B cell (primary cell): ENCODE results near the gene SNX12. TPM values are rescaled to one million over a fixed set of nuclear protein-coding genes. Genes with fewer than 3 reads are reported as not detected.

ENCODE experiments used
- ATAC-seq: fragments of 200-7000 bp; cut with Tn5 transposase; one replicate; pipeline ENCODE4 v1.10.0; 2021; ENCODE audit warnings: low read depth, mild to moderate bottlenecking, moderate number of reproducible peaks, moderate library complexity
- CTCF ChIA-PET: fragments of 350-600 bp; sonication (Branson Sonifier 250); formaldehyde crosslinking; loops from one replicate; lab custom pipeline; 2021; ENCODE audit warnings: antibody characterized with exemption, inconsistent platforms; lab: Charles Lee
- POLR2A ChIA-PET: fragments of 350-600 bp; sonication (Branson Sonifier 250); formaldehyde crosslinking; loops from one replicate; lab custom pipeline; 2021; ENCODE audit warnings: antibody characterized with exemption; lab: Charles Lee
- DNase-seq: peaks from one replicate; pipeline ENCODE4 v3.0.0; 2013
- H2AFZ ChIP-seq: 2 replicates; pipeline ENCODE4 v1.6.1; 2012; ENCODE audit warnings: mild to moderate bottlenecking, low read depth, low read length; ENCODE audit not compliant: insufficient read depth, poor library complexity, severe bottlenecking
- H3K27ac ChIP-seq, 2 donors: 1 replicate in 1 of 2; 2 replicates in 1 of 2; pipeline ENCODE4 v1.5.1; 2012 to 2013; ENCODE audit warnings: low read length in 2 of 2, mild to moderate bottlenecking in 2 of 2, moderate library complexity in 1 of 2
- H3K27me3 ChIP-seq, 4 experiments: fragments of 200-600 bp in 1 of 4; sonication (generic) in 1 of 4; replicated peaks in 1 of 4; 1 replicate in 2 of 4; 2 replicates in 2 of 4; pipeline versions ENCODE4 v1.6.1 to v1.7.0; 2013 to 2016; ENCODE audit warnings: low read length in 3 of 4, mild to moderate bottlenecking in 2 of 4, mixed read lengths in 1 of 4, moderate library complexity in 1 of 4; ENCODE audit not compliant: insufficient read depth in 4 of 4, control insufficient read depth in 3 of 4; ENCODE audit errors: control extremely low read depth in 1 of 4
- H3K36me3 ChIP-seq, 2 experiments: replicated peaks in 1 of 2; 1 replicate in 1 of 2; 2 replicates in 1 of 2; pipeline versions ENCODE4 v1.6.1 to v1.7.1; 2013; ENCODE audit warnings: low read length in 1 of 2; ENCODE audit not compliant: insufficient read depth in 2 of 2, control insufficient read depth in 1 of 2; ENCODE audit errors: control extremely low read depth in 1 of 2, extremely low read depth in 1 of 2
- H3K4me1 ChIP-seq, 2 donors: fragments of 200-600 bp in 1 of 2; sonication (generic) in 1 of 2; 1 replicate in 1 of 2; 2 replicates in 1 of 2; pipeline versions ENCODE4 v1.5.1 to v1.6.1; 2013 to 2017; ENCODE audit warnings: low read length in 2 of 2; ENCODE audit not compliant: control insufficient read depth in 2 of 2, insufficient read depth in 2 of 2
- H3K4me2 ChIP-seq: replicated peaks from 2 replicates; pipeline ENCODE3; 2012; ENCODE audit warnings: mild to moderate bottlenecking, low read depth, low read length; ENCODE audit not compliant: poor library complexity, severe bottlenecking
- H3K4me3 ChIP-seq, 5 experiments: fragments of 200-600 bp in 1 of 5; sonication (generic) in 1 of 5; 1 replicate in 3 of 5; 2 replicates in 2 of 5; pipeline versions ENCODE4 v1.5.1 to v1.7.0; 2011 to 2016; ENCODE audit warnings: low read length in 4 of 5, mild to moderate bottlenecking in 4 of 5, low read depth in 2 of 5, control low read depth in 1 of 5, moderate library complexity in 1 of 5; ENCODE audit not compliant: insufficient read depth in 1 of 5; ENCODE audit errors: control extremely low read depth in 1 of 5, extremely low read depth in 1 of 5
- H3K79me2 ChIP-seq: fragments of 200-600 bp; sonication (generic); one replicate; pipeline ENCODE4 v1.6.0; 2016; ENCODE audit warnings: low read length; ENCODE audit not compliant: control insufficient read depth, insufficient read depth
- H3K9ac ChIP-seq: fragments of 200-600 bp; sonication (generic); 2 replicates; pipeline ENCODE4 v1.6.1; 2017; ENCODE audit warnings: mild to moderate bottlenecking, low read length, moderate library complexity
- H3K9me3 ChIP-seq, 3 donors: one replicate each; pipeline versions ENCODE4 v1.6.1 to v1.7.1; 2013; ENCODE audit warnings: low read length in 2 of 3; ENCODE audit not compliant: control insufficient read depth in 2 of 3, insufficient read depth in 1 of 3; ENCODE audit errors: control extremely low read depth in 1 of 3
- H4K20me1 ChIP-seq: 2 replicates; pipeline ENCODE4 v1.6.0; 2012; ENCODE audit warnings: mild to moderate bottlenecking, low read length; ENCODE audit not compliant: insufficient read depth, control insufficient read depth, poor library complexity, severe bottlenecking
- H3K27ac Mint-ChIP-seq: one replicate; pipeline ENCODE4 v1.8.0; 2021; ENCODE audit warnings: mixed read lengths
- H3K27me3 Mint-ChIP-seq: one replicate; pipeline ENCODE4 v1.8.0; 2021; ENCODE audit warnings: mixed read lengths
- H3K4me1 Mint-ChIP-seq: one replicate; pipeline ENCODE4 v1.8.0; 2021; ENCODE audit warnings: mixed read lengths
- H3K4me3 Mint-ChIP-seq: one replicate; pipeline ENCODE4 v1.8.0; 2021; ENCODE audit warnings: mixed read lengths
- H3K9me3 Mint-ChIP-seq: one replicate; pipeline ENCODE4 v1.8.0; 2022; ENCODE audit warnings: mixed read lengths; ENCODE audit not compliant: insufficient read depth
- EZH2 ChIP-seq: IDR thresholded peaks from 2 replicates; pipeline ENCODE4 v1.6.1; 2012; ENCODE audit warnings: borderline replicate concordance, low read depth, mild to moderate bottlenecking, moderate library complexity, low read length; ENCODE audit not compliant: insufficient read depth, poor library complexity, severe bottlenecking
- WGBS: methylation state at CpG from one replicate; pipeline ENCODE4 v1.1.5; 2013; ENCODE audit warnings: missing lambda C conversion rate; ENCODE audit not compliant: insufficient coverage; 5-methylcytosine and 5-hydroxymethylcytosine counted together
- intact Hi-C: fragments of 100-400 bp; cut with micrococcal nuclease; formaldehyde crosslinking; loops from one replicate; pipeline ENCODE4 v1.10.0; 2022
- polyA plus RNA-seq: library from polyadenylated mRNA; depleted of rRNA; stranded (reverse); fragments of >200 nt; gene quantifications from 2 replicates; pipeline ENCODE4 v1.2.3, GENCODE V29; 2012
- small RNA-seq: library from RNA; depleted of rRNA; stranded (forward); fragments of <200 nt; gene quantifications from one replicate; pipeline ENCODE3, GENCODE V24; 2012; ENCODE audit warnings: low replicate concordance, low read depth; ENCODE audit not compliant: insufficient read length
- total RNA-seq, 2 donors: library from RNA; stranded (reverse); fragments of 120-200 nt in 1 of 2; gene quantifications; 1 replicate in 1 of 2; 2 replicates in 1 of 2; pipeline versions ENCODE4 v1.2.3 to v1.2.4, GENCODE V29; 2013 to 2022
- TF ChIP-seq, protein P1 (sequence below): fragments of 200-600 bp; IDR thresholded peaks from one replicate; pipeline ENCODE4 v1.8.0; 2022; ENCODE audit warnings: antibody characterized with exemption, mild to moderate bottlenecking

The SNX12 gene
- total and polyA plus RNA-seq, 2 donors (not counting 1 experiment from before 2014, with no cell fraction given), result 10.5 to 42.9 TPM

DNA sequence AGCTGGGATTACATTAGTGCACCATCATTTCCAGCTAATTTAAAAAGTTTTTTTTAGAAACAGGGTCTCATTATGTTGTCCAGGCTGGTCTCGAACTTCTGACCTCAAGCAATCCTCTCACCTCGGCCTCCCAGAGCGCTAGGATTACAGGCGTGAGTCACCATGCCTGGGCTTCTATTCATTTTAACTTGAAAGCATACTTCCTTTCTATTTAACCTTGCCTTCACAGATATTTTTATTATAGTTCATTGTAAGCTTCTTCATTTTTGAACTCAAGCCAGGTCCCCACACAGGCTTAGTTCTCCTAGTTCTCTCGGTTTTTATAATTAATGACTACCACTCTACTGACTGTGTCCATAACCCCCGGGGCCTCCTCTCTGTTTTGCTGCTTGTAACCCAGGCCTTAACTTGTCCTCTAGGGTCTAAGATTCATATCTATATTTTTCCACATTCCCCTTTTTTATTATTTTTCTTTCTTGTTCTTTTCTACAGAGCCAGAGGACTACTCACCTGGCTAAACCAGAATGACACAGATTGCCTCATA lies 50.7 kb downstream of the SNX12 start:
- H3K27ac Mint-ChIP-seq, result no peak overlapping the region
- no peaks in the 10 kb centered on the region for H3K79me2 ChIP-seq
- no peaks in the 10 kb centered on the region for H3K27me3 ChIP-seq
- no peaks in the 10 kb centered on the region for H3K36me3 ChIP-seq
- no peaks in the 10 kb centered on the region for H3K27me3 Mint-ChIP-seq
- no peak overlapping the region for H3K4me2 ChIP-seq
- H3K4me1 ChIP-seq, result no peaks in the 10 kb centered on the region
- no peaks in the 10 kb centered on the region for H3K9me3 Mint-ChIP-seq
- H3K4me3 Mint-ChIP-seq, result no peak overlapping the region
- H3K4me3 ChIP-seq, result no peak overlapping the region
- H3K9ac ChIP-seq, result no peak overlapping the region
- WGBS, result 57% methylated on average over 2 of the region's 6 CpGs
- no peak for ATAC-seq
- no peaks in the 10 kb centered on the region for H3K4me1 Mint-ChIP-seq
- no peaks in the 10 kb centered on the region for H3K9me3 ChIP-seq
- DNase-seq, result no peak
- intact Hi-C loops, result no loop called here
- ChIA-PET CTCF (no interaction called here), POLR2A (interaction anchor here (0.6 kb wide), 1 partner anchor 18 kb away, joined by 4 read pairs; no protein-coding TSS in a partner anchor)
- no peak overlapping the region for H3K27ac ChIP-seq
- H4K20me1 ChIP-seq, result no peaks in the 10 kb centered on the region
- TF ChIP-seq EZH2, result no peak
- TF ChIP-seq, protein P1, sequence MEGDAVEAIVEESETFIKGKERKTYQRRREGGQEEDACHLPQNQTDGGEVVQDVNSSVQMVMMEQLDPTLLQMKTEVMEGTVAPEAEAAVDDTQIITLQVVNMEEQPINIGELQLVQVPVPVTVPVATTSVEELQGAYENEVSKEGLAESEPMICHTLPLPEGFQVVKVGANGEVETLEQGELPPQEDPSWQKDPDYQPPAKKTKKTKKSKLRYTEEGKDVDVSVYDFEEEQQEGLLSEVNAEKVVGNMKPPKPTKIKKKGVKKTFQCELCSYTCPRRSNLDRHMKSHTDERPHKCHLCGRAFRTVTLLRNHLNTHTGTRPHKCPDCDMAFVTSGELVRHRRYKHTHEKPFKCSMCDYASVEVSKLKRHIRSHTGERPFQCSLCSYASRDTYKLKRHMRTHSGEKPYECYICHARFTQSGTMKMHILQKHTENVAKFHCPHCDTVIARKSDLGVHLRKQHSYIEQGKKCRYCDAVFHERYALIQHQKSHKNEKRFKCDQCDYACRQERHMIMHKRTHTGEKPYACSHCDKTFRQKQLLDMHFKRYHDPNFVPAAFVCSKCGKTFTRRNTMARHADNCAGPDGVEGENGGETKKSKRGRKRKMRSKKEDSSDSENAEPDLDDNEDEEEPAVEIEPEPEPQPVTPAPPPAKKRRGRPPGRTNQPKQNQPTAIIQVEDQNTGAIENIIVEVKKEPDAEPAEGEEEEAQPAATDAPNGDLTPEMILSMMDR, result no peak
- H2AFZ ChIP-seq, result no peak overlapping the region

Small RNA genes lying within 50 kb of the gene (small RNA-seq; reads per million reads assigned to genes)
- gene CXorf65 (not detected), gene RNU1-56P (0.57 reads per million)

Other genes starting within 250 kb of the SNX12 start
- gene TEX11, start 159.6 kb downstream of the SNX12 start, total RNA-seq, result not detected in 2 replicates
- gene TEX11, start 159.6 kb downstream of the SNX12 start, polyA plus RNA-seq, result not detected in 2 replicates
- 0.20 and 0.27 TPM in 2 replicates for gene SLC7A3, start 137.2 kb downstream of the SNX12 start, total RNA-seq
- not detected in 2 replicates for gene SLC7A3, start 137.2 kb downstream of the SNX12 start, polyA plus RNA-seq
- gene FOXO4, start 27.5 kb upstream of the SNX12 start, total RNA-seq, result 41.4 and 48.7 TPM in 2 replicates
- gene FOXO4, start 27.5 kb upstream of the SNX12 start, polyA plus RNA-seq, result 6.8 and 13.4 TPM in 2 replicates
- gene CXorf65, start 38.4 kb upstream of the SNX12 start, total RNA-seq, result 25.6 and 30.2 TPM in 2 replicates
- 24.8 and 49.6 TPM in 2 replicates for gene CXorf65, start 38.4 kb upstream of the SNX12 start, polyA plus RNA-seq
- 276 and 297 TPM in 2 replicates for gene IL2RG, start 43.2 kb upstream of the SNX12 start, total RNA-seq
- 349 and 419 TPM in 2 replicates for gene IL2RG, start 43.2 kb upstream of the SNX12 start, polyA plus RNA-seq
- 118 and 123 TPM in 2 replicates for gene MED12, start 50.3 kb upstream of the SNX12 start, total RNA-seq
- gene MED12, start 50.3 kb upstream of the SNX12 start, polyA plus RNA-seq, result 21.8 and 34.1 TPM in 2 replicates
- gene NLGN3, start 76.5 kb upstream of the SNX12 start, total RNA-seq, result 1.0 and 1.3 TPM in 2 replicates
- gene NLGN3, start 76.5 kb upstream of the SNX12 start, polyA plus RNA-seq, result 0.81 and 1.1 TPM in 2 replicates
- not detected in 2 replicates for gene GJB1, start 154.9 kb upstream of the SNX12 start, total RNA-seq
- gene GJB1, start 154.9 kb upstream of the SNX12 start, polyA plus RNA-seq, result not detected in 2 replicates
- gene ZMYM3, start 185.8 kb upstream of the SNX12 start, total RNA-seq, result 40.0 and 40.6 TPM in 2 replicates
- 19.1 and 21.8 TPM in 2 replicates for gene ZMYM3, start 185.8 kb upstream of the SNX12 start, polyA plus RNA-seq
- gene NONO, start 215.3 kb upstream of the SNX12 start, total RNA-seq, result 286 TPM in 2 replicates
- gene NONO, start 215.3 kb upstream of the SNX12 start, polyA plus RNA-seq, result 112 and 181 TPM in 2 replicates
- 3.7 and 4.3 TPM in 2 replicates for gene ITGB1BP2, start 233.4 kb upstream of the SNX12 start, total RNA-seq
- 1.9 and 2.2 TPM in 2 replicates for gene ITGB1BP2, start 233.4 kb upstream of the SNX12 start, polyA plus RNA-seq